GM12864 (cell line): ENCODE results near the gene IFFO2.

Experiments used
- DNase-seq: peaks from one replicate; pipeline ENCODE4 v3.0.0-alpha.2; 2011; ENCODE audit warnings: low read depth
- H3K4me3 ChIP-seq: 2 replicates; pipeline ENCODE4 v1.5.1; 2011; ENCODE audit warnings: mild to moderate bottlenecking, low read depth, low read length, control low read depth
- CTCF ChIP-seq: IDR thresholded peaks from 2 replicates; pipeline ENCODE4 v1.5.1; 2011; ENCODE audit warnings: low read depth, mild to moderate bottlenecking, moderate library complexity, low read length, control low read depth, inconsistent platforms; ENCODE audit errors: missing control alignments

Gene IFFO2

DNA sequence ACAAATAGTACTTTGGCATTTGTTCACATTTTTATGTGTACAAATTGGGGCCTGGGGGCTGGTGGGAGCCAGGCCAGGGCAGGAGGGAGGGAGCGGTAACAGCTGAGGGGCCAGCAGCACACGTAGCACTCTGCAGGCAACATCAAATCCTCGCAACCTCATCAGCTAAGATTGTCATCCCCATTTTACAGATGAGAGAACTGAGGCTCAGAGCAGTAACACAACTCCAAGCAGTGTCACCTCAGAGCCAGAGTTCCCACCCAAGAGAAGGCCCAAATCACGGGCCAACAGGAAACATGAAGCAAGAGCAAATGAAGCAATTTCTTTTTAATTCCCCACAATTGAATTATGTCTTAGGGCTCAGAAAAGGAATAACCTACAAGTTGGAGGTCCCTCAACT is 14.1 kb downstream of the IFFO2 start:
- H3K4me3 ChIP-seq = no peak overlapping the region
- DNase-seq = no peak
- no peak for TF ChIP-seq CTCF

DNA sequence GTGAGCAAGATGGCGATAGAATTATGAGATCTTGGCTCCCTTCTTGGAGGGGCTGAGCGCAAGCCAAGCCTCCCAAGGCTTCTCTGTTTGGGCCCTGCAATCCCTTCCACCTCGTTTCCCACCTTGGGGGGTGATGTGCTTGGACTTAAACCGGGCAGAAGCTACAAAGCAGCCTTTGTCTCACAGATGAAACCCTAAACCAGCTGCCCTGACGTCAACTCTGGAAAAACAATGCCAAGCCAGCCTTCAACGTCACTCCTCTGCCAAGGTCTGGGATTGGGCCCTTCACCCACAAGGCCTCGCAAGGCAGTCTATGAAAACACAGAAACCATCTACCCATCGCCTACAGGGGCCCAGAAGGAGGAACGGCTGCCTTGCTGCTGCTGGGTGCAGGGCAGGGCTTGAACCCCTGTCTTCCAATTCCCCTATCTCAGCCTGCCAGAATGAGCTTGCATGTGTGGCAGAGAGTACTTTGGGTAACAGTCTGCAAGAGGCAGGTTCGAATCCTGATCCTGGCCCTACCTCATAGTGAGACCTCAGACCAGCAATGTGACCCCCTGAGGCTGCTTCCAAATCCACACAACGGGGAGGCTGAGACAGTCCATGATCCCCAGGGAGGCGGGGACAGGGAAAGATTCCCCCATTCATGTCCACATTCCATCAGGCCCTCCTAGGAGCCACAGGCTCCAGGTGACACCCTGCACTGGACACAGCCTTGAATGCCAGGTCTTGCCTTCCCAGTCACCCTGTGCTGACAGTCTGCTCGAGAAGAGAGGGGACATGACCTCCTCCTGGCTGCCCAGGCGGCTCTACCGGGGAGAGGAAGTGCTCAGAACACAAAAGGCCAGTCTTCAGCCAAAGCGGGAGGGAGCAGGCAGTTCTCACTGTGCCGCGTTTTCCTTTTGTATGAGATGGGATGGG is 15.0 kb downstream of the IFFO2 start:
- no peak for DNase-seq

DNA sequence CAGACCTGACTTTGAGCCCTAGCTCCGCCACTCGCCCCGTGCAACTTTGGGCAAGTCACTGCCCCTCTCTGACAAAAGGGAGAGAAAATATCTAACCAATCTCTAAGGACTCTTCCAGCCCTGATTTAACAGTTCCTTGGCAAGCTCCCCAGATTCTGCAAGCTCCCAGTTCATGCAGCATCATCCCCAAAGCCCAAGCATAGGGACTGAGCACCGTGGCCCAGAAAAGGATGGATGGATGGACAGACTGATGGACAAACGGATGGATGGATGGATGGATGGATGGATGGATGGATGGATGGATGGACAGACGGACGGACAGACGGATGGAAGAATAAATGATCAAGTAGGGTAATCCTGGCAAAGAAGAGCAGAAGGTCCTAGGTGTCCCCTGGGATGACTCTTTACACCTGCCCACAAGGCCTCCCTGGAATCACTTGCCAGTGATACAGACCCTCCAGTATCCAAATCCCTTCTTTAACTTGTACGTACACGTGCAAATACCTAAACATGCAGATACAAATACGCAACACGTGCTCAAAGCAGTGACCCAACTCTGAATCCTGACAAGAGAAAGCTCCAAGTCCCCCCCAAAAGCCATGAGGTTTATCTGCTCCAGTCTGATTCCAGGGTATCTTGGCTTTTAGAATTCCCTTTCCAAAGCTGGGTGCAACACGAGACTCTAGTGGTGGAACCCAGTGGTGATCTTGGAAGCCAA is 16.0 kb downstream of the IFFO2 start:
- no peak for TF ChIP-seq CTCF
- H3K4me3 ChIP-seq = no peak overlapping the region
- no peak for DNase-seq

More for the DNA sequence above, 15.0 kb downstream of the IFFO2 start:
- H3K4me3 ChIP-seq = no peak overlapping the region
- TF ChIP-seq CTCF = no peak

GRCh38 chr1:18939398-18940302 is 16.8 kb downstream of the IFFO2 start:
- H3K4me3 ChIP-seq = no peak overlapping the region
- no peak for TF ChIP-seq CTCF
- no peak for DNase-seq

GRCh38 chr1:18938707-18939070 is 17.8 kb downstream of the IFFO2 start:
- no peak for DNase-seq
- H3K4me3 ChIP-seq = no peak overlapping the region
- TF ChIP-seq CTCF = no peak

GRCh38 chr1:18938008-18938706 is 18.3 kb downstream of the IFFO2 start:
- DNase-seq = no peak
- no peak overlapping the region for H3K4me3 ChIP-seq
- TF ChIP-seq CTCF = no peak
